ENCODE measurements around the gene ADCY7. TPM values are rescaled to one million over a fixed set of nuclear protein-coding genes. Genes with fewer than 3 reads are reported as not detected.
"Not testable (repeated sequence)": the region's sequence is repeated elsewhere in the genome, so short reads cannot be mapped to it uniquely, and the experiment has no call there.

The ADCY7 gene
- total and polyA plus RNA-seq, 2 of the 4 experiments (the other 2 are of a cell fraction): 15.2 to 17.1 TPM

- H3K27ac ChIP-seq (ENCODE audit: insufficient read depth, low read length); H2BK120ac ChIP-seq (ENCODE audit: low read depth, low read length); H2AK5ac ChIP-seq (ENCODE audit: low read depth, low read length); H2AK9ac ChIP-seq (replicated peaks; ENCODE audit: low read depth, low read length, poor library complexity); in situ Hi-C loops (cut with MboI; ENCODE audit: low sequenced_read_pairs); CTCF ChIA-PET; H4K8ac ChIP-seq (ENCODE audit: low read depth in 2 of 2, low read length in 2 of 2); DNase-seq; dilution Hi-C loops (cut with HindIII; ENCODE audit: low sequenced_read_pairs, unreplicated experiment); H3K9me1 ChIP-seq (ENCODE audit: insufficient read depth, low read length); H4K20me1 ChIP-seq (ENCODE audit: insufficient read depth, low read length); H3K79me1 ChIP-seq (ENCODE audit: low read depth in 1 of 2, low read length in 2 of 2); H3K9me3 ChIP-seq (ENCODE audit: control insufficient read depth, insufficient read depth, low read length); H3K23ac ChIP-seq (ENCODE audit: low read depth, low read length); H3K4me1 ChIP-seq (ENCODE audit: control insufficient read depth, insufficient read depth, low read length); H3K36me3 ChIP-seq (ENCODE audit: control insufficient read depth, insufficient read depth, low read length); H3K56ac ChIP-seq (ENCODE audit: extremely low read depth, insufficient read depth, low read length); H4K91ac ChIP-seq (ENCODE audit: insufficient read depth, low read depth, low read length); H2BK20ac ChIP-seq (ENCODE audit: low read depth, low read length); H2BK5ac ChIP-seq (ENCODE audit: low read depth, low read length, poor library complexity, severe bottlenecking); H4K5ac ChIP-seq (ENCODE audit: low read depth, low read length); POLR2A ChIA-PET (ENCODE audit: unreplicated experiment); ATAC-seq (ENCODE audit: low read depth); H3K4ac ChIP-seq (ENCODE audit: low read depth, low read length); H3K14ac ChIP-seq (replicated peaks; ENCODE audit: low read depth, low read length); H2AFZ ChIP-seq (replicated peaks; ENCODE audit: low read length, poor library complexity); intact Hi-C loops (cut with micrococcal nuclease); H3K9ac ChIP-seq (ENCODE audit: low read depth, low read length); H3K4me3 ChIP-seq (ENCODE audit: insufficient read depth, low read depth, low read length); H3K18ac ChIP-seq (ENCODE audit: low read depth, low read length); BruUV-seq (replicated peaks); H3K4me2 ChIP-seq (ENCODE audit: low read depth, low read length); H2BK15ac ChIP-seq (ENCODE audit: low read depth, low read length): not testable (repeated sequence)
- H3K27me3 ChIP-seq (ENCODE audit: control insufficient read depth, insufficient read depth, low read length): peaks cover 27% of the 10 kb centered on the region
- 100% methylated on average over 1 of the region's 6 CpGs; no CpG with 5 or more reads in 1 of the 2 experiments for WGBS, 2 experiments (ENCODE audit: extremely low coverage in 2 of 2, insufficient read length in 1 of 2)
Observed at GRCh38 chr16:50243024-50243423, 23.3 kb upstream of the ADCY7 start.

Data from IMR-90 (cell line).